CD4-positive, alpha-beta T cell (primary cell): ENCODE results near the gene RAB26. TPM values are rescaled to one million over a fixed set of nuclear protein-coding genes. Genes with fewer than 3 reads are reported as not detected.
"Not testable (repeated sequence)": the region's sequence is repeated elsewhere in the genome, so short reads cannot be mapped to it uniquely, and the experiment has no call there.

Experiments used
- ATAC-seq: fragments of 200-7000 bp; cut with Tn5 transposase; one replicate; pipeline ENCODE4 v1.10.0; 2022; ENCODE audit warnings: mild to moderate bottlenecking; ENCODE audit not compliant: poor library complexity
- CTCF ChIA-PET: fragments of 350-600 bp; sonication (Branson Sonifier 250); formaldehyde crosslinking; loops from one replicate; lab custom pipeline; 2021; ENCODE audit warnings: antibody characterized with exemption, inconsistent platforms; lab: Charles Lee
- POLR2A ChIA-PET: fragments of 350-600 bp; sonication (Branson Sonifier 250); formaldehyde crosslinking; loops from one replicate; lab custom pipeline; 2021; ENCODE audit warnings: antibody characterized with exemption, inconsistent platforms; lab: Charles Lee
- DNase-seq, 14 experiments: peaks; one replicate each; pipeline ENCODE4 v3.0.0-alpha.2; 2013 to 2020; ENCODE audit warnings: mixed read lengths in 2 of 14
- H3K27ac ChIP-seq, 2 donors: one replicate each; pipeline versions ENCODE4 v1.5.1 to v1.7.0; 2013; ENCODE audit warnings: low read length in 2 of 2, low read depth in 1 of 2, mild to moderate bottlenecking in 1 of 2
- H3K27me3 ChIP-seq, 2 experiments: 1 replicate in 1 of 2; 2 replicates in 1 of 2; pipeline versions ENCODE4 v1.6.1 to v1.7.0; 2013; ENCODE audit warnings: low read length in 2 of 2, control low read depth in 1 of 2, mild to moderate bottlenecking in 1 of 2, moderate library complexity in 1 of 2; ENCODE audit not compliant: insufficient read depth in 2 of 2, control insufficient read depth in 1 of 2
- H3K36me3 ChIP-seq: one replicate; pipeline ENCODE4 v1.6.1; 2013; ENCODE audit warnings: low read length, control low read depth; ENCODE audit not compliant: insufficient read depth
- H3K4me1 ChIP-seq: one replicate; pipeline ENCODE4 v1.6.1; 2013; ENCODE audit warnings: low read length, control low read depth; ENCODE audit not compliant: insufficient read depth
- H3K4me3 ChIP-seq: one replicate; pipeline ENCODE4 v1.5.1; 2013; ENCODE audit warnings: mild to moderate bottlenecking, low read length, moderate library complexity
- H3K9me3 ChIP-seq, 2 experiments: 1 replicate in 1 of 2; 2 replicates in 1 of 2; pipeline versions ENCODE4 v1.6.1 to v1.7.0; 2013; ENCODE audit warnings: low read length in 2 of 2, mild to moderate bottlenecking in 2 of 2, control low read depth in 1 of 2, moderate library complexity in 1 of 2; ENCODE audit not compliant: control insufficient read depth in 1 of 2, insufficient read depth in 1 of 2
- H3K27ac Mint-ChIP-seq: one replicate; pipeline ENCODE4 v1.8.0; 2020; ENCODE audit warnings: mixed read lengths
- H3K27me3 Mint-ChIP-seq: one replicate; pipeline ENCODE4 v1.8.0; 2021; ENCODE audit warnings: mixed read lengths
- H3K36me3 Mint-ChIP-seq: one replicate; pipeline ENCODE4 v1.8.0; 2021; ENCODE audit warnings: low read depth, mixed read lengths
- H3K4me1 Mint-ChIP-seq: one replicate; pipeline ENCODE4 v1.8.0; 2021; ENCODE audit warnings: low read depth, mixed read lengths
- H3K4me3 Mint-ChIP-seq: one replicate; pipeline ENCODE4 v1.8.0; 2020; ENCODE audit warnings: mild to moderate bottlenecking, mixed read lengths
- H3K9me3 Mint-ChIP-seq: one replicate; pipeline ENCODE4 v1.8.0; 2020; ENCODE audit warnings: mixed read lengths
- CTCF ChIP-seq: fragments of 200-600 bp; IDR thresholded peaks from one replicate; pipeline ENCODE4 v1.8.0; 2022; ENCODE audit warnings: antibody characterized with exemption, mild to moderate bottlenecking
- intact Hi-C, 2 experiments: fragments of 100-400 bp; cut with DNase I in 1 of 2; cut with micrococcal nuclease in 1 of 2; formaldehyde crosslinking; loops; one replicate each; pipeline versions ENCODE4 v1.15.1 to v1.9.0; 2023 to 2025; cut with DNase I, micrococcal nuclease
- polyA plus RNA-seq, 2 donors: library from polyadenylated mRNA; unstranded; fragments of 120-200 nt; gene quantifications; one replicate each; pipeline ENCODE4 v1.2.1, GENCODE V29; 2013
- total RNA-seq, 174 experiments: library from RNA in 2 of 174; stranded (reverse) in 2 of 174; gene quantifications; one replicate each; pipeline ENCODE4 v1.2.3 and lab custom pipeline; 2021 to 2026

RAB26 gene
- total RNA-seq (not detected), total RNA-seq (lab: John Stamatoyannopoulos, UW) (0 to 0.80 (median 0.10) reads per million in 172 experiments)
- polyA plus RNA-seq (2013, experiment 1 of 2) = 0.21 TPM
- 0.79 TPM for polyA plus RNA-seq (2013, experiment 2 of 2)

GRCh38 chr16:2147981-2148671 lies at the start of gene RAB26:
TSS of gene RAB26 (plus strand) at chr16:2148625. CDS start at chr16:2148784, 159 bp downstream.
- H3K4me1 Mint-ChIP-seq = peaks cover 9% of the 10 kb centered on the region
- Histone ChIP-seq H3K27ac (no peak within 1 kb of the TSS), H3K27me3 (no peaks in the 10 kb centered on the region), H3K4me3 (peak within 1 kb of the TSS; percentile 51), H3K36me3 (peaks cover 9% of the 10 kb centered on the region), H3K4me1 (peaks cover 53% of the 10 kb centered on the region), H3K9me3 (no peaks in the 10 kb centered on the region)
- TF ChIP-seq CTCF = no peak
- DNase-seq (peak in 11 of 14 experiments; percentile 39 to 82 (median 57)), ATAC-seq (peak; percentile 87)
- intact Hi-C loops = loop anchor here in 1 of 2 experiments (10.0 kb wide), 1 partner anchor 373 kb away; the partner anchor contains the start of genes EME2, MRPS34 and NME3
- H3K4me3 Mint-ChIP-seq = peak within 1 kb of the TSS; percentile 42
- H3K27ac Mint-ChIP-seq = no peak within 1 kb of the TSS
- H3K36me3 Mint-ChIP-seq = no peaks in the 10 kb centered on the region
- no peaks in the 10 kb centered on the region for H3K9me3 Mint-ChIP-seq
- H3K27me3 Mint-ChIP-seq = no peaks in the 10 kb centered on the region
- ChIA-PET CTCF (interaction anchor here (0.7 to 1.0 kb wide), 2 partner anchors 100 to 131 kb away, joined by 3 read pairs; partner anchors contain the start of genes NTHL1 and TSC2), POLR2A (interaction anchor here (0.6 to 1.2 kb wide), 2 partner anchors 183 to 212 kb away, joined by 3 to 6 read pairs; partner anchors contain the start of gene RPS2)

GRCh38 chr16:2101581-2101980 lies 46.8 kb upstream of the RAB26 start:
- ATAC-seq = not testable (repeated sequence)

GRCh38 chr16:2102471-2102870 lies 46.0 kb upstream of the RAB26 start:
- intact Hi-C loops = no loop called here
- H3K27me3 Mint-ChIP-seq = no peaks in the 10 kb centered on the region
- H3K4me1 Mint-ChIP-seq = no peaks in the 10 kb centered on the region
- no peaks in the 10 kb centered on the region for H3K9me3 Mint-ChIP-seq
- H3K4me3 Mint-ChIP-seq = no peak overlapping the region
- peaks cover 8% of the 10 kb centered on the region for H3K36me3 Mint-ChIP-seq
- peaks cover 16% of the 10 kb centered on the region for H3K36me3 ChIP-seq
- ChIA-PET POLR2A (no interaction called here), CTCF (no interaction called here)
- DNase-seq = no peak
- no peaks in the 10 kb centered on the region for H3K4me1 ChIP-seq
- no peak overlapping the region for H3K4me3 ChIP-seq
- H3K9me3 ChIP-seq = no peaks in the 10 kb centered on the region
- H3K27ac ChIP-seq = no peak overlapping the region
- TF ChIP-seq CTCF = no peak
- H3K27ac Mint-ChIP-seq = no peak overlapping the region
- H3K27me3 ChIP-seq = no peaks in the 10 kb centered on the region
- no peak for ATAC-seq

More at GRCh38 chr16:2101581-2101980, 46.8 kb upstream of the RAB26 start:
- H3K4me3 ChIP-seq, CTCF ChIA-PET, intact Hi-C loops, H3K9me3 ChIP-seq, H3K27ac ChIP-seq, H3K27ac Mint-ChIP-seq, H3K27me3 ChIP-seq, H3K27me3 Mint-ChIP-seq, H3K4me3 Mint-ChIP-seq, H3K4me1 Mint-ChIP-seq, H3K9me3 Mint-ChIP-seq, DNase-seq, POLR2A ChIA-PET, H3K4me1 ChIP-seq: not testable (repeated sequence)
- H3K36me3 ChIP-seq = peaks cover 21% of the 10 kb centered on the region
- H3K36me3 Mint-ChIP-seq = peaks cover 12% of the 10 kb centered on the region

GRCh38 chr16:2104464-2104863 lies 44.0 kb upstream of the RAB26 start:
- H3K27me3 ChIP-seq, CTCF ChIA-PET, POLR2A ChIA-PET, ATAC-seq, intact Hi-C loops, H3K9me3 Mint-ChIP-seq, H3K27ac ChIP-seq, H3K4me1 Mint-ChIP-seq, H3K4me3 Mint-ChIP-seq, H3K27ac Mint-ChIP-seq, H3K9me3 ChIP-seq, H3K4me1 ChIP-seq, H3K27me3 Mint-ChIP-seq, DNase-seq, H3K4me3 ChIP-seq: not testable (repeated sequence)
- H3K36me3 ChIP-seq = peaks cover 11% of the 10 kb centered on the region
- peaks cover 11% of the 10 kb centered on the region for H3K36me3 Mint-ChIP-seq

- H3K27ac Mint-ChIP-seq, H3K4me3 Mint-ChIP-seq, DNase-seq, H3K9me3 Mint-ChIP-seq, H3K27ac ChIP-seq, POLR2A ChIA-PET, H3K4me3 ChIP-seq, H3K9me3 ChIP-seq, ATAC-seq, H3K4me1 ChIP-seq, H3K4me1 Mint-ChIP-seq, intact Hi-C loops, H3K27me3 ChIP-seq, CTCF ChIA-PET, H3K27me3 Mint-ChIP-seq: not testable (repeated sequence)
- peaks cover 11% of the 10 kb centered on the region for H3K36me3 ChIP-seq
- H3K36me3 Mint-ChIP-seq = peaks cover 11% of the 10 kb centered on the region
These were observed 43.1 kb upstream of the RAB26 start for GRCh38 chr16:2105291-2105690.
